ENCODE results near the gene TWF1. TPM values are rescaled to one million over a fixed set of nuclear protein-coding genes. Genes with fewer than 3 reads are reported as not detected.

Gene TWF1
- total and polyA plus RNA-seq, 8 donors: 56.8 to 75.9 (median 64.6) TPM

DNA sequence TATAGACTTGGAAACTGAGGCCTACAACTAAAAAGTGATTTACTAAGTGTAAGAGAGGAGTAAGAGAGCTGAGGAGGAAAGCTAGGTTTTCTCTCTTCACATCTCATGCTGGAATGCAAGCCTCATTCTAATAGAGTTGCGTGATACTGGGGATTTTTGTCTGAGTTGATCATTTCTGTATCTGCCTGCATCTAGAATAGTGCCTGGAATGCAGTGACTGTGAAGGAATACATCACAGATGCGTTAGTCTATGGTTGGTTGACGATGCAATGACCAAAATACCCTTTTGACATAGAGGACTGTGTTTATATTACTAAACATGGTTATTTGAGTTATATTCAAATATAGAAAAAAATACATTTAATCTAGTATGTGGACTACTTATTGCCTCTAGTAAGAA lies 20.6 kb upstream of the TWF1 start:
- DNase-seq (no peak), ATAC-seq (no peak)
- Histone ChIP-seq H3K27me3 (peaks cover 0 to 15% of the 10 kb centered on the region in 2 donors), H3K4me3 (no peak overlapping the region), H3K27ac (no peak overlapping the region), H3K4me1 (no peaks in the 10 kb centered on the region), H3K9me3 (no peaks in the 10 kb centered on the region), H3K36me3 (no peaks in the 10 kb centered on the region)
- intact Hi-C loops (cut with DNase I): no loop called here
- TF ChIP-seq CTCF (IDR thresholded peaks at IDR 0.05): no peak

DNA sequence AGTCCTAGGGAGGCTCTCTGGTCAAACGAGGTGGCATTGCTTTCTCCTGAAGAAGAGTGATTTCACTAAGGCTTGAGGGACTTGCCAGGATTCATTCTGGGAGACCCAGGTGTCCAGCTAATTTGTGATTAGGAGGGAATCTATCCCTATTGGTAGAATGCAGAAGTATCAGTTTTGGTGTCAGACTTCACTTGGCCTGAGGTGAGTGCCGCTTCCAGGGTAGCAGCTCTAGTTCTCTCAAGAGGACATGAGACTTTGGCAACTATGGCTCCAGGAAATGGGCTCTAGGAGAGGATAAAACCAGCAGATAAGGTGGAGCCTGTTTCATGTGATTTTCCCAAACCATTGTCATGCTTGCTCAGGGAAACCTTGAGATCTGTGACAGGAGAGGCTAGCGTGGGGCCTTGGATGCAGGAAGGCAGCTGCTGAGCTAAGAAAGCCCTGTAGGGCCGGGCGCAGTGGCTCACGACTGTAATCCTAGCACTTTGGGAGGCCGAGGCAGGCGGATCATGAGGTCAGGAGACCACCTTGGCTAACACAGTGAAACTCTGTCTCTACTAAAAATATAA lies 18.2 kb upstream of the TWF1 start:
- ATAC-seq: no peak

GRCh38 chr12:43816168-43816567 lies 10.1 kb upstream of the TWF1 start:
- ATAC-seq (no peak), DNase-seq (no peak)
- H3K9me3 ChIP-seq: no peaks in the 10 kb centered on the region
- TF ChIP-seq CTCF (IDR thresholded peaks at IDR 0.05): no peak
- no peaks in the 10 kb centered on the region for H3K4me1 ChIP-seq
- no peaks in the 10 kb centered on the region for H3K36me3 ChIP-seq
- H3K4me3 ChIP-seq: no peak overlapping the region
- peaks cover 0 to 19% of the 10 kb centered on the region in 2 donors for H3K27me3 ChIP-seq
- intact Hi-C loops (cut with DNase I): no loop called here
- H3K27ac ChIP-seq: no peak overlapping the region

More for the DNA sequence above, 18.2 kb upstream of the TWF1 start:
- intact Hi-C loops (cut with DNase I): no loop called here
- Histone ChIP-seq H3K4me3 (no peak overlapping the region), H3K27ac (no peak overlapping the region), H3K36me3 (no peaks in the 10 kb centered on the region), H3K27me3 (peaks cover 0 to 8% of the 10 kb centered on the region in 2 donors), H3K9me3 (no peaks in the 10 kb centered on the region), H3K4me1 (no peaks in the 10 kb centered on the region)
- no peak for DNase-seq
- no peak for TF ChIP-seq CTCF (IDR thresholded peaks at IDR 0.05)

- Histone ChIP-seq H3K4me1 (no peaks in the 10 kb centered on the region), H3K27ac (no peak overlapping the region), H3K4me3 (no peak overlapping the region), H3K36me3 (no peaks in the 10 kb centered on the region), H3K9me3 (no peaks in the 10 kb centered on the region), H3K27me3 (peaks cover 0 to 23% of the 10 kb centered on the region in 2 donors)
- ATAC-seq (no peak), DNase-seq (no peak)
- TF ChIP-seq CTCF (IDR thresholded peaks at IDR 0.05): no peak
- intact Hi-C loops (cut with DNase I): no loop called here
These were observed 9.3 kb upstream of the TWF1 start for GRCh38 chr12:43815416-43815815.

DNA sequence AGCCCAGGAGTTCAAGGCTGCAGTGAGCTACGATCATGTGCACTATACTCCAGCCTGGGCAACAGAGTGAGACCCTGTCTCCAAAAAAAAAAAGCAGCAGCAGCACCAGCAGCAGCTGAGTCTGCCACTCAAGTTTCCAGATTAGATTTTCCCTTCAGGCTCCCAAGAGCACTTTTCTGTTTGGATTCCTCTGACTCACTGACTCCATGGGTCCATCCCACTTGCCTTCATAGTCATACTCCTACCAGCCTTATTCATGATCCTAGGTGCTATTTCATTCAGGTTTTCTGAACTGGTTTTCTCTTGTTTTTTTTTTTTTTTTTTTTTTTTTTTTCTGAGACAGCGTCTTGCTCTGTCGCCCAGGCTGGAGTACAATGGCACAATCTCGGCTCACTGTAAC lies 6.8 kb upstream of the TWF1 start:
- H3K36me3 ChIP-seq: no peaks in the 10 kb centered on the region
- no peak for ATAC-seq
- intact Hi-C loops (cut with DNase I): no loop called here
- no peak overlapping the region for H3K4me3 ChIP-seq
- no peak for TF ChIP-seq CTCF (IDR thresholded peaks at IDR 0.05)
- H3K9me3 ChIP-seq: no peaks in the 10 kb centered on the region
- H3K4me1 ChIP-seq: peaks cover 0 to 2% of the 10 kb centered on the region in 2 donors
- H3K27me3 ChIP-seq: peaks cover 0 to 23% of the 10 kb centered on the region in 2 donors
- no peak overlapping the region for H3K27ac ChIP-seq
- no peak for DNase-seq

Measured in left lung (tissue), 10 donors.